Measurements from ENCODE around the gene TRIP10. TPM values are rescaled to one million over a fixed set of nuclear protein-coding genes. Genes with fewer than 3 reads are reported as not detected.
"Not testable (repeated sequence)": the region's sequence is repeated elsewhere in the genome, so short reads cannot be mapped to it uniquely, and the experiment has no call there.

TRIP10 gene, protein sequence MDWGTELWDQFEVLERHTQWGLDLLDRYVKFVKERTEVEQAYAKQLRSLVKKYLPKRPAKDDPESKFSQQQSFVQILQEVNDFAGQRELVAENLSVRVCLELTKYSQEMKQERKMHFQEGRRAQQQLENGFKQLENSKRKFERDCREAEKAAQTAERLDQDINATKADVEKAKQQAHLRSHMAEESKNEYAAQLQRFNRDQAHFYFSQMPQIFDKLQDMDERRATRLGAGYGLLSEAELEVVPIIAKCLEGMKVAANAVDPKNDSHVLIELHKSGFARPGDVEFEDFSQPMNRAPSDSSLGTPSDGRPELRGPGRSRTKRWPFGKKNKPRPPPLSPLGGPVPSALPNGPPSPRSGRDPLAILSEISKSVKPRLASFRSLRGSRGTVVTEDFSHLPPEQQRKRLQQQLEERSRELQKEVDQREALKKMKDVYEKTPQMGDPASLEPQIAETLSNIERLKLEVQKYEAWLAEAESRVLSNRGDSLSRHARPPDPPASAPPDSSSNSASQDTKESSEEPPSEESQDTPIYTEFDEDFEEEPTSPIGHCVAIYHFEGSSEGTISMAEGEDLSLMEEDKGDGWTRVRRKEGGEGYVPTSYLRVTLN
- 68.9 TPM for total RNA-seq

- peak; percentile 89 for DNase-seq (ENCODE audit: low spot score)
Measured at GRCh38 chr19:6739390-6739882, at the start of gene TRIP10. Gene TRIP10, plus strand, starts transcription at chr19:6739680. Its CDS starts 82 bp downstream, at chr19:6739762.

DNA sequence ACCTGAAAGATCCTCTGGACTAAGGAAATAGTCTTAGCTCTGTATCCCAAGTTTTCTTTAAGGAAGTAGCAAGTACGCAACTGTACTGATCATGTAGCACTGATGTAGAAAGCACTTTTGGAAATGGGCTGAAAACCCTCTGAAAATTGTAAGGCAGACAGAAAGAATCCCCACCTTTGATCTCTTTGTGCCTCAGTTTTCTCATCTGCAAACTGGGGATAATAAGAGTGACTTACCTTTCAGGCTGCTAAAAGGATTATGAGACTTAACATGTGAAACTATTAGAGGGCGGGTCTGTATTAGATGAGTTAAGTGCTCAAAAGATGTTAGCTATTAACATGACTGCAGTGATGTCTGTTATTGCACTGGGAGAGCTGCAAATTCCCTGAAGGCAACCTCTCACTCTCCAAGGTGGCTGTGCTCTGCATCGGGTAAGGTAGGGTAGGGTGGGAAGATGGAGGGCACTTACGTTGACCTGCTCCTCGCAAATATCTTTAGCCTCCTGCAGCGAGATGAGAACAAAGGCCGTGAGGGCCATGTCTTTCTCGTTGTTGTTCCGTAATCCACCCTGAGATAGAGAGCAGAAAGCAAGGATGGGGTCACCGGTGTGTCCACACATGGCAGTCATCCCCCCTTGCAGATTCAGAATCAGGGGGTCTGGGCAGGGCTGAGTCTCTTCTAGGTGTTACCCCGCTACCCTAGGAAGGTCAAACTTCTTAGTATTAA, 49.2 kb upstream of the TRIP10 start:
- DNase-seq (ENCODE audit: low spot score) = no peak

- no peak for DNase-seq (ENCODE audit: low spot score)
Measured at GRCh38 chr19:6691342-6691741, 48.1 kb upstream of the TRIP10 start.

DNA sequence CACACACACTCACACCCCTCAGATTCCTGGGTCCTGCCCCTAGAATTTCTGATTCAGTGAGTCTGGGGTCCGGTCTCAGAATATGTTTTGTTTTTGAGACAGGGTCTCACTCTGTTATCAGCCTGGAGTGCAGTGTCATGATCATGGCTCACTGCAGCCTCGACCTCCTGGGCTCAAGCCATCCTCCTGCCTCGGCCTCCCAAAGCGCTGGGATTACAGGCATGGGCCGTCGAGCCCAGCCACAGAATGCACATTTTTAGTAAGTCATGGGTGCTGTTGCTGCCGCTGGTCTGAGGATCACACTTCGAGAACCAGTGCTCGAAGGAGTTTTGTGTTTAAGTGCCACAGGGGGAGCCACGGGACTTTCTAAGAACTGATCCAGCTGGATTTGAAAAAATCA, 47.5 kb upstream of the TRIP10 start:
- no peak for DNase-seq (ENCODE audit: low spot score)

GRCh38 chr19:6693056-6693471, 46.4 kb upstream of the TRIP10 start:
- DNase-seq (ENCODE audit: low spot score) = no peak

- no peak for DNase-seq (ENCODE audit: low spot score)
Measured at GRCh38 chr19:6693681-6694080, 45.8 kb upstream of the TRIP10 start.

DNA sequence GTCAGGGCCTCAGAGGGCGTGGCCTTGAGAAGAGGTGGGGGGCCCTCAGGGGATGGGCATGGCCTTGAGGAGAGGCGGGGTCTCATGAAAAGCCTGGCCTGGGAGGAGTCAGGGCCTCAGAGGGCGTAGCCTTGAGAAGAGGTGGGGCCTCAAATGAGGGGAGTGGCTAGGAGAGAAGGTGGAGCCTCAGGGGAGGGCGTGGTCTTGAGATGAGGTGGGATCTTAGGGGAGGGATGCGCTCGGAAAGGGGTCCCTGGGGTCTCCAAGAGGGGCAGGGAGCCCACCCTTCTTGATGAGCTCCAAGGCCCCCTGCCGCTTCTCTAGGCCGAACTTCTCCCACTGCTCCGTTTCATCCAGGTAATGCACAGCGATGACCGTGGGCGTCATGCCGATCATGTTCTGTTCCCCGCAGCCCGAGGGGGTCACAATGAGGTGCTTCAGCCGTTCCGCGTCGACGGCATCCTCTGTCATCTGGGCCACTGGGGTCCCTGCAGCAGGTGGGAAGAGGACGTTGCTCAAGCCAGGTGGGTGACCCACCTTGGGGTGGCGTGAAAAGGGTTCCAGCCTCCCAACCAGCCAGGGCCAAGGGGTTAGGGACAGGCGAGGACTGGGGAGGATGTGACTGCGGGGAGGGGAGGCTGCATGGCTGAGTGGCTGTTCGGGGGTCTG, 45.2 kb upstream of the TRIP10 start:
- no peak for DNase-seq (ENCODE audit: low spot score)

DNA sequence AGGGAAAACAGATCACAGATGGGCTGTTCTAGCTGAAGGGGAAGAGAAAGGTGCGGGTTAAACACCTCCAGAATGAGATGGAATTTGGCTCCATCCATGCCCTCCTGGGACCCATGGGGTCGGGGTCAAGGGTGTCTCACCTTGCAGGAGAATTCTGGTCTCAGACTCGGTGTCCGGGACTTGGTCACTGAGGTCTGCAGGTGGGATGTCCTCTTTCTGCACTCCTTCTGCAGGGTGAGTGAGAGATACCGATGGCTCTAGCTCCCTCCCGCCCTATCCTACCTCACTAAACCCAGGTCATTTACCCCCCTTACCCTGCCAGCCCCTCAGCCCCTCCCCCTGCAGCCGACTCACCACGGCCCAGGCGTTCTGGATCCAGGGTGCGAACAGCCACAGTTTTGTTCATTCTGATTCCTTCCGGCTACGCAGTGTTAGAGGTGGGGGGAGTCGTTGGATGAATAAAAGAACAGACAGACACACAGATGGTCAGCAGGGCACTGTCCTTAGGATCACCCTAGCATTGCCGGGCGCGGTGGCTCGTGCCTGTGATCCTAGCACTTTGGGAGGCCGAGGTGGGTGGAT, 43.1 kb upstream of the TRIP10 start:
- DNase-seq (ENCODE audit: low spot score) = no peak

DNA sequence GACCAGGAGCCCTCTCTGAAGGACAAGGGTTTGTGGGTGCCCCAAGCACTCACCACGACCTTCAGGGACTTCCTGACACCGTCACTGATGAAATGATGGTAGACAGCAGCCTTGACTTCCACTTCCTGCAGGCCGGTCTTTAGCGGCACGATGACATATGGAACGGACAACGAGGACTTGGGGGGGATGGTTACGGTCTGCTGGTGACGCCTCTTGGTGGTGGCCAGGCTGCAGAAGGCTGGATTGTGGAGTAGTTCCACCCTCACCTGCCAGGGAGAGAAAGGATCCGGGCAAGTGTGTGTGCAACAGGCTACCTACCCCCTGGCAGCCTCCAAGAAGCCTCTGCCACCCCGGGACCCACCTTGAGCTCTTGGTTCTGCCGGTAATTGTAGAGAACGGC, 42.2 kb upstream of the TRIP10 start:
- no peak for DNase-seq (ENCODE audit: low spot score)

GRCh38 chr19:6699935-6700334, 39.5 kb upstream of the TRIP10 start:
- DNase-seq (ENCODE audit: low spot score) = no peak

GRCh38 chr19:6700586-6701316, 38.7 kb upstream of the TRIP10 start:
- no peak for DNase-seq (ENCODE audit: low spot score)

GRCh38 chr19:6705931-6706632, 33.4 kb upstream of the TRIP10 start:
- DNase-seq (ENCODE audit: low spot score) = no peak

- DNase-seq (ENCODE audit: low spot score) = no peak
Measured at GRCh38 chr19:6706633-6706958, 32.9 kb upstream of the TRIP10 start.

DNA sequence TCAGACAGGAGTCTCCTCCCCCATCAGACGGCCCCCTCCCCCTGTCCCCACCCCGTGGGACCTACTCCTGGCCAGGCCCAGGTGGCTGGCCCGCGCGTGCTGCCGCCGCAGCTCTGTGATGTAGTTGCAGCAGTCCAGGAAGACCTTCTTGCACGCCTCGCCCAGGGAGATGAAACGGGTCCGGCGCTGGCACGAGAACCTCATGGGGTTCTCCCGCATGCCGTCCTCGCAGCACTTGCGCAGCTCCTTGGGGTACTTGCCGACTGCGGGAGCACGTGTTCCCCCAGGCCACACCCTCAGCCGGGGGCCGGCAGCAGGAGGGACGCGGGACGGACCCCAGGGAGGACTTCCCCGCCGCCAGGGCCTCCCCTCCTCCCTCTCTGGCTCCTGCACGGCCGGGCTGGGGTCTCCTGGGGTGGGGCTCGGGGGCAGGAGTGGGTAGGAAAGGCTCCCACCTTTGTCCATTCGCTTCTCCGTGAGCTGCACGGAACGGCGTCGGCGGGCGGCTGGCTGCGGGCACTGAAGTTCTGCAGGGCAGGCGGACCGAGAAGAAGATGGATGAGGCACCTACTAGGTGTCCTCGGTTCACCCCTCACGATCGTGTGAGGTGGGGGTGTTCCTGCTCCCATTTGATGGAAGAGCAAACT, 32.3 kb upstream of the TRIP10 start:
- DNase-seq (ENCODE audit: low spot score) = no peak

DNA sequence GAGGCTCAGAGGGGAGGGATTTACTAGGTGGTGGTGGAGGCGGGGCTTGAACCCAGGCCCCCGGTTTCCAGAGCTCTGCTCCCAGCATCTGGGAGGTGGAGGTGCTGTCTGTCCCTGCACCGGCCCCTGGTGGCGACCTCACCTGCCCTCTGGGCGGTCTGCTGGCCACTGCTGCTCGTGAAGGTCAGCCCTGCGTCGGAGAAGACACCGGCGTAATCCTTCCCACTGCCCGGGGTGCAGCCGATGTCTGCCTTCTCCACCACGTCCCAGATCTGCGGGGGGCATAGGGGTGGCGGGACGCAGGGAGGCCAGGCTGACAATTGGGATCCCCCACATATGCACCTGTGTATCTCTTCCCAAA, 31.8 kb upstream of the TRIP10 start:
- no peak for DNase-seq (ENCODE audit: low spot score)

GRCh38 chr19:6708346-6708745, 31.1 kb upstream of the TRIP10 start:
- no peak for DNase-seq (ENCODE audit: low spot score)

DNA sequence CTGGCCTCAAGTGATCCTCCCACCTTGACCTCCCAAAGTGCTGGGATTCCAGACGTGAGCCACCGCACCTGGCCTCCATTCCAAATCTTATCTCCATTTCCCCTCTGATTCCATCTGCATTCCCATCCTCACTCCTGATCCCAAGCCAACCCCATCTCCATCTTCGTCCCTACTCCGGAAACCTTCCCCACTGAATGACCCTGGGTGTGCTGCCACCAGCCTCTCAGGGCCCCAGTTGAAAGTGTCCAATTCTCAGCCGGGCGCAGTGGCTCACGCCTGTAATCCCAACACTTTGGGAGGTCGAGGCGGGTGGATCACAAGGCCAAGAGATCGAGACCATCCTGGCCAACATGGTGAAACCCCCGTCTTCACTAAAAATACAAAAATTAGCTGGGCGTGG, 30.6 kb upstream of the TRIP10 start:
- not testable (repeated sequence) for DNase-seq (ENCODE audit: low spot score)

DNA sequence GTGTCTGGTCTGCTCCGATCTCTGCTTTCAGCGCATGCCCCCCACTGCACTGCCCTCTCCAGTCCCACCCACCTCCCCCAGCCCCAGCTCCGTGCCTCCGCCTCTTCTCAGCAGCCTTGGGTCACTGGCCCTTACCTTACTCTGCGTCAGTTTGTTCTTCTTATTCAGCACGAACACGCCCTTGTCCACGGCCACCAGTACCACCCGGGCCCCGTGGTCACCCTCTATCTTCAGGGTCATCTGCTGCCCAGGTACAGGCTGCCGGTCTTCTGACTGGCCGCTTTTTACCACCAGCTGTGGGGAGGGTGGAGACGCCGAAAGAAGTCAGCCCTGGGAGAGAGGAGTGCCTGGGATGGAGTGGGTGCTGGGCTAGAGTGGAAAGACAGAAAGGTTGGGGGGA, 29.9 kb upstream of the TRIP10 start:
- DNase-seq (ENCODE audit: low spot score) = no peak

DNA sequence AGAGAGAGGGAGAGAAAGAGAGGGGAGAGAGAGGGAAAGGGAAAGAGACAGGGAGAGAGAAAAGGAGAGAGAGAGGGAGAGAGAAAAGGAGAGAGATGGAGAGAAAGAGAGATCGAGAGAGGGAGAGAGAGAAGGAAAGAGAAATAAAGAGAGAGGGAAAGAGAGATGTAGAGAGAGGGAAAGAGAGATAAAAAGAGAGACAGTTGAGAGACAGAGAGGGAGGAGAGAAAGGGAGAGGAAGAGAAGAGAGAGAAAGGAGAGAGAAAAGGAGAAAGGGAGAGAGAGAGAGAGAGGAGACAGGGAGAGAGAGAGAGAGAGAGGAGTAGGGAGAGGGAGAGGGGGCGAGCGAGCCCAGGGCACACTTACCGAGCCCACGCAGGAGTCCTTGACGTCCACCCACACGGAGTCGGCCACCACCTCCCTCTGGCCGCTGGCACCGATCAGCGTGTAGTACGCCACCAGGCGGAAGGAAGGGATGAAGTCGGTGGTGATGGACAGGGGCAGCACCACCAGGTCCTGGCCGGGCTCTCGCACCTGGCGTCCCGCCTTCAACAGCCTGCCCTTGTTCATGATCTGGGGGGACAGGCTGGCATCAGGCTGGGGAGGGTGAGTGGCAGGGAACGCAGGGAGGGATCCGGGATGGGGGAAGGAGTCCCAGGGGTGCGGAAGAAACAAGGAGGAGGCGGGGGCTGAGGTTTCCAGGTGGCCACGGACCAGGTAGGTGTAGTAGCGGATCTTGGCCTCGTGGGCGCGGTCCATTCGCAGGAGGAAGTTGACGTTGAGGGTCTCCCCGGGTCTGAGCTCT, 29.0 kb upstream of the TRIP10 start:
- DNase-seq (ENCODE audit: low spot score) = no peak

- no peak for DNase-seq (ENCODE audit: low spot score)
Measured at GRCh38 chr19:6711078-6711361, 28.5 kb upstream of the TRIP10 start.

Measured in mucosa of gallbladder (tissue), 1 donor.